GM13977 (cell line): ENCODE results near the gene COQ8A.

Experiments used
- DNase-seq: peaks from one replicate; pipeline ENCODE4 v3.0.0; 2012; ENCODE audit warnings: low spot score
- in situ Hi-C: fragments of 300-500 bp; cut with MboI; formaldehyde crosslinking; loops from one replicate; pipeline ENCODE4 v1.12.0; 2022; ENCODE audit warnings: low sequenced_read_pairs, low pct_unique_long_range_greater_than_20kb, mixed read lengths, inconsistent platforms; ENCODE audit not compliant: unreplicated experiment
- TF ChIP-seq, protein P1 (sequence below): IDR thresholded peaks from 2 replicates; pipeline ENCODE4 v1.5.1; 2012; ENCODE audit warnings: mild to moderate bottlenecking, control low read depth; ENCODE audit not compliant: insufficient read depth; ENCODE audit errors: extremely low read depth, missing control alignments

COQ8A gene

DNA sequence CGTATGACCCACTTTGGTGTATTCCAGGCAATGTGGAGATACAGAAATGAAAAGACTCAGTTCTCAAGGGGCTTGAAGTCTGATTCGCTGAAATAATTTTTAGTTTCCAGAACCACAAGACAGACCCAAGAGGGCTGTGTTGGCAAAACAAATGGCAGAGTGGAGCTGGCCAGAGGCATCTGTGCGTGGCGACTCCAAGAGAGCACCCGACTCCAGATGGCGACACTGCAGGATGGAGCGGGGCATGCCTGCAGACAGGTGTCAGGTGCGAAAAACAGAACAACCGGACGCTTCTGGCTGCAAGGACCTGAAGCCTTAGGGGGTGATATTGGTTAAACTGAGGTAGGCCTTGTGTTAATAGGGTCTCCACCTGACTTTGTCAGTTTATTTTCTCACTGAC lies 31.7 kb upstream of the COQ8A start:
- TF ChIP-seq, protein P1, sequence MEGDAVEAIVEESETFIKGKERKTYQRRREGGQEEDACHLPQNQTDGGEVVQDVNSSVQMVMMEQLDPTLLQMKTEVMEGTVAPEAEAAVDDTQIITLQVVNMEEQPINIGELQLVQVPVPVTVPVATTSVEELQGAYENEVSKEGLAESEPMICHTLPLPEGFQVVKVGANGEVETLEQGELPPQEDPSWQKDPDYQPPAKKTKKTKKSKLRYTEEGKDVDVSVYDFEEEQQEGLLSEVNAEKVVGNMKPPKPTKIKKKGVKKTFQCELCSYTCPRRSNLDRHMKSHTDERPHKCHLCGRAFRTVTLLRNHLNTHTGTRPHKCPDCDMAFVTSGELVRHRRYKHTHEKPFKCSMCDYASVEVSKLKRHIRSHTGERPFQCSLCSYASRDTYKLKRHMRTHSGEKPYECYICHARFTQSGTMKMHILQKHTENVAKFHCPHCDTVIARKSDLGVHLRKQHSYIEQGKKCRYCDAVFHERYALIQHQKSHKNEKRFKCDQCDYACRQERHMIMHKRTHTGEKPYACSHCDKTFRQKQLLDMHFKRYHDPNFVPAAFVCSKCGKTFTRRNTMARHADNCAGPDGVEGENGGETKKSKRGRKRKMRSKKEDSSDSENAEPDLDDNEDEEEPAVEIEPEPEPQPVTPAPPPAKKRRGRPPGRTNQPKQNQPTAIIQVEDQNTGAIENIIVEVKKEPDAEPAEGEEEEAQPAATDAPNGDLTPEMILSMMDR, result no peak
- DNase-seq, result no peak
- in situ Hi-C loops, result no loop called here

DNA sequence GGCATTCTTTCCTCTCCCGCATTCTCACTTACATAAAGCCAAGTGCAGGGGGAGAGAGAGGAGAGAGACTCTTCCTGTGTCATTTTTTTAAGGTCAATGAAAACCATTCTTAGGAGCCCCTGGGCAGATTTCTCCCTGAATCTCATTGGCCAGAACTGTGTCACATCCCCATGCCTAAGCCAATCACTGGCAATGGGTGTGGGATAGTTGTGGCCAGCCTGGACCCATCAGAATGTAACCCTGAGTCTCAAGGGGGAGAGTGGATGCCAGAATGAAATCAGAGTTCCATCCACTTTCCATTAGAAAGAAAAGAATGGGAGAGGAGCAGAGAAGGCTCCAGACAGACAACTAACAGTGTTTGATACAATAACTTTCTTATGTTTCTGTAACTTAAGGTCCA lies 31.2 kb upstream of the COQ8A start:
- TF ChIP-seq, protein P1, result no peak
- in situ Hi-C loops, result no loop called here
- no peak for DNase-seq

DNA sequence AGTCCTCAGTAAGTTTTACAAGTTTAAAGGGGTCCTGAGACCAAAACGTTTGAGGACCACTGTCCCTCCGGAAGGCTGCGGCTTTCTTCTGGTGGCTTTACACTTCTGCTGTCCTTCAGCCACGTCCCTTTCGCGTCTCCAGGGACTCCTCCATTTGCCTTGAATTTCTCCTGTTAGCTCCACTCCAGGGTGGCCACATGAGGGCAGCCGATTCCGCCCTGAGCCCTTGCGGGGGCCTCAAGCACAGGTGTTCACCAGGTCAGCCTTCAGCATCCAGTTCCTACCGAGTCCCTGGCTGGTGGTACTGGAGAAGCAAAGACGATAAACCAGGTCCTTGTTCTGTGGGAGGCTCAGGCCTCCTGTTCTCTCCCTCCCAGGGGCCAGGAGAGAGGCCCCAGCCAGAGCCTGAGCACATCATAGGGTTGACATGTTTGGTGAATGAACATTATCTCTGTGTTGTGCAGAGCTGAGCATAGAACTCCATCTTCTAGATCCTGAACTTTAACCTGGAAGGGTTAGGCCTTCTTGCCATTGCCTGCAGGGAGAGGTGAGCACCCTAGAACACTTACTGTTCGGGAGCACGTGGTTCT lies 27.4 kb upstream of the COQ8A start:
- DNase-seq, result peak; percentile 54
- TF ChIP-seq, protein P1, result peak; percentile 87
- in situ Hi-C loops, result no loop called here

DNA sequence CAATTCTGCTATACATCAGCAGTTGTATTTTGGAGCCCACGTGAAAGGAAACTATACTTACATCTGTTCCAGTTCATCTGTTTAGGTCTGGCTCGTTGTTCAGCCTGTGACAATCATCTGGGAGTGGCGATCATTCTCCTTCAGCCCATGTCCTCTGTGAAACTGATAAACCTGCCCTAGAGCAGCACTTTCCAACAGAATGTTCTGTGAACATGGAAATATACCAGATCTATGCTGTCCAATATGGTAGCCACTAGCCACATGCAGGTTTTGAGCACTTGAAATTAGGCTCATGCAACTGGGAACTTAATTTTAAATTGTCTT lies 24.5 kb upstream of the COQ8A start:
- in situ Hi-C loops, result no loop called here
- peak; percentile 25 for DNase-seq
- TF ChIP-seq, protein P1, result no peak

DNA sequence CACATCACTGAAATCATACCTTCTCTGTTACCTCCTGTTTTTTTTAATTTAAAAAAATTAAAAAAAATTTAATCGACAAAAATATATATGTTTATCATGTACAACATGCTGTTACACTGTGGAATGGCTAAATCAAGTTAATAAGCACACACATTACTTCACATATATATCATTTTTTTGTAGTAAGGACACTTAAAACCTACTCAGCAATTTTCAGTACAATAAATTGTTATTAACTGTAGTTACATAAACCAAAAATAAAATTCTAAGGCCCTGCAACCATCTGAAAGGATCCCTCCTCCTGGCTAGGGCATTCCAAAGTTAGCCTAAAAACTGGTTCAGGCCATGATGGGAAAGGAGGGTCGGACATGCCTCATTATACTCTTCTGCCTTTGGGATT lies 23.6 kb upstream of the COQ8A start:
- in situ Hi-C loops, result no loop called here
- DNase-seq, result no peak
- TF ChIP-seq, protein P1, result no peak

DNA sequence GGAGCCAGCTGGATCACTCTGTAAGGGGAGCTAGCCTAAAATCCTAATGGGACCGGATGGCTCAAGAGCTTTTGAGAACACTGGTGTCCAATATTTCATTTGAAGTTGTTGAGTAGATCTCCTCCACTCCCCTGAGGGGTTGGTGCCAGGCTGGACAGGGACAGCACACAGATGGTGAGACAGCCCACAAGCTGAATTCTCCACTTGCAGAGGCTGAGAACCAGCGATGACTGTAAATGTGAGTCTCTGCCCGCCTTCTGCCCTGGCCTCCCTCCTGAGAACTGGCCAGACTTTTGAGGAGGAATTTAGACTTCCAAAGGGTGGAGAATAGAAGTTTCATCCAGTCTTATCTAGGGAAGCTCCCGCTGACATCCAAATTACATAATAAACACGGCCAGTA lies 20.5 kb upstream of the COQ8A start:
- TF ChIP-seq, protein P1, result no peak
- in situ Hi-C loops, result no loop called here
- DNase-seq, result no peak

DNA sequence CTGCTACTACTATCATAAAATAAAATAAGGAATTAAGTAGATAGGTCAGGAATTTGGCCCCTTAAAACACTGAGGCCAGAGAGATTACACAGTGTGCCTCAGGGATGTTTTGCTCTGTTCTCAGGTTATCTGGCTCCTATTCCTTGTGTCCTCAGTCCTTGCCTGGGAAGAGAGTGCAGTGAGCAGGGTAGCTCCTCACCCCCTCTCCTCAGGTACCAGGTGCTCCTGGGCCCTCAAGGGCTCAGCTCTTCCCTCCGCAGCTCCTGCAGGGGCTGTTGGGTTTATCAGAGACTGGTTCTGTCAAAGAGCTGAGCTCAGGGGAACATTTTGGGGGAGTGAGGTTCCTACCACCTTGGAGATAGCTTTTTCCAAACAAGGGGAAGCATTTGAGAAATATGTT lies 20.1 kb upstream of the COQ8A start:
- DNase-seq, result no peak
- in situ Hi-C loops, result no loop called here
- TF ChIP-seq, protein P1, result no peak
